Upper lobe of right lung (tissue), 1 donor: ENCODE data around the gene ANKRD66. TPM values are rescaled to one million over a fixed set of nuclear protein-coding genes. Genes with fewer than 3 reads are reported as not detected.

ENCODE experiments used
- ATAC-seq: fragments of 200-7000 bp; cut with Tn5 transposase; one replicate; pipeline ENCODE4 v1.9.1; 2020; ENCODE audit warnings: mild to moderate bottlenecking, moderate library complexity
- DNase-seq: peaks from one replicate; pipeline ENCODE4 v3.0.0-alpha.2; 2020
- H3K27ac ChIP-seq: fragments of 200-600 bp; one replicate; pipeline ENCODE4 v1.8.0; 2022
- H3K27me3 ChIP-seq: fragments of 200-600 bp; one replicate; pipeline ENCODE4 v1.8.0; 2022; ENCODE audit warnings: mild to moderate bottlenecking
- H3K36me3 ChIP-seq: fragments of 200-600 bp; one replicate; pipeline ENCODE4 v1.8.0; 2022
- H3K4me1 ChIP-seq: fragments of 200-600 bp; one replicate; pipeline ENCODE4 v1.8.0; 2022
- H3K4me3 ChIP-seq: fragments of 200-600 bp; one replicate; pipeline ENCODE4 v1.8.0; 2022; ENCODE audit warnings: mild to moderate bottlenecking
- H3K9me3 ChIP-seq: fragments of 200-600 bp; one replicate; pipeline ENCODE4 v1.8.0; 2022
- CTCF ChIP-seq: fragments of 200-600 bp; IDR thresholded peaks from one replicate; pipeline ENCODE4 v1.8.0; 2022; ENCODE audit warnings: antibody characterized with exemption
- intact Hi-C: fragments of 100-400 bp; cut with DNase I; formaldehyde crosslinking; loops from one replicate; pipeline ENCODE4 v1.11.0; 2022
- total RNA-seq: library from RNA; stranded (reverse); fragmentation: NEBNext Ultra II Directional; extraction: Animal tissue kit (Norgen Biotek cat#: 25700); gene quantifications from one replicate; pipeline ENCODE4 v1.2.1, GENCODE V29; 2021
- donor health status: DM: no; HTN: yes; CAD: no; lungs with severe emphysema.

Gene ANKRD66
- total RNA-seq, 1 donor from 2014 or later, result not detected

- intact Hi-C loops, result no loop called here
- H3K4me1 ChIP-seq, result no peaks in the 10 kb centered on the region
- H3K4me3 ChIP-seq, result no peak overlapping the region
- H3K36me3 ChIP-seq, result no peaks in the 10 kb centered on the region
- DNase-seq (no peak), ATAC-seq (no peak)
- no peaks in the 10 kb centered on the region for H3K9me3 ChIP-seq
- TF ChIP-seq CTCF, result no peak
- H3K27me3 ChIP-seq, result no peaks in the 10 kb centered on the region
- no peak overlapping the region for H3K27ac ChIP-seq
These were observed 27.6 kb upstream of the ANKRD66 start for GRCh38 chr6:46719099-46719498.

GRCh38 chr6:46720401-46720800 is 26.3 kb upstream of the ANKRD66 start:
- DNase-seq, result no peak
- H3K9me3 ChIP-seq, result no peaks in the 10 kb centered on the region
- no peak overlapping the region for H3K4me3 ChIP-seq
- intact Hi-C loops, result no loop called here
- ATAC-seq, result no peak
- no peak for TF ChIP-seq CTCF
- no peaks in the 10 kb centered on the region for H3K4me1 ChIP-seq
- no peak overlapping the region for H3K27ac ChIP-seq
- no peaks in the 10 kb centered on the region for H3K27me3 ChIP-seq
- H3K36me3 ChIP-seq, result no peaks in the 10 kb centered on the region

GRCh38 chr6:46729787-46730326 is 16.9 kb upstream of the ANKRD66 start:
- Histone ChIP-seq H3K27me3 (peaks cover 5% of the 10 kb centered on the region), H3K4me3 (no peak overlapping the region), H3K4me1 (no peaks in the 10 kb centered on the region), H3K9me3 (no peaks in the 10 kb centered on the region), H3K27ac (no peak overlapping the region), H3K36me3 (no peaks in the 10 kb centered on the region)
- ATAC-seq (no peak), DNase-seq (no peak)
- TF ChIP-seq CTCF, result no peak
- intact Hi-C loops, result no loop called here

- intact Hi-C loops, result no loop called here
- Histone ChIP-seq H3K4me1 (peaks cover 10% of the 10 kb centered on the region), H3K27ac (peak overlapping the region; percentile 14), H3K27me3 (peaks cover 16% of the 10 kb centered on the region), H3K4me3 (no peak overlapping the region), H3K36me3 (no peaks in the 10 kb centered on the region), H3K9me3 (no peaks in the 10 kb centered on the region)
- TF ChIP-seq CTCF, result no peak
- DNase-seq, result no peak
- peak; percentile 70 for ATAC-seq
These were observed 15.7 kb upstream of the ANKRD66 start for GRCh38 chr6:46730921-46731461.

- no peak for TF ChIP-seq CTCF
- no peak overlapping the region for H3K4me3 ChIP-seq
- no peak for ATAC-seq
- DNase-seq, result no peak
- H3K36me3 ChIP-seq, result no peaks in the 10 kb centered on the region
- peaks cover 10% of the 10 kb centered on the region for H3K4me1 ChIP-seq
- peaks cover 32% of the 10 kb centered on the region for H3K27me3 ChIP-seq
- intact Hi-C loops, result no loop called here
- H3K27ac ChIP-seq, result no peak overlapping the region
- no peaks in the 10 kb centered on the region for H3K9me3 ChIP-seq
These were observed 13.4 kb upstream of the ANKRD66 start for GRCh38 chr6:46733341-46733801.
